AML-193 (cell line): ENCODE data around the gene E2F7.
A peak's percentile ranks its signal among the peaks of the same experiment; 100 is the strongest.

ENCODE experiments used
- DNase-seq, 2 experiments: peaks; one replicate each; lab custom pipeline; 2025; lab: John Stamatoyannopoulos, UW

E2F7 gene

GRCh38 chr12:77062846-77063461, 2.4 kb downstream of the E2F7 start:
- DNase-seq, result peak; percentile 17 to 23

- DNase-seq, result no peak
These were observed 3.0 kb downstream of the E2F7 start for GRCh38 chr12:77062396-77062795.

- DNase-seq, result no peak
These were observed 4.5 kb downstream of the E2F7 start for GRCh38 chr12:77060883-77061240.

GRCh38 chr12:77060136-77060882, 5.1 kb downstream of the E2F7 start:
- peak; percentile 82 to 86 for DNase-seq

GRCh38 chr12:77058740-77059139, 6.6 kb downstream of the E2F7 start:
- no peak for DNase-seq

GRCh38 chr12:77054851-77055250, 10.5 kb downstream of the E2F7 start:
- DNase-seq, result no peak

GRCh38 chr12:77053259-77053658, 12.1 kb downstream of the E2F7 start:
- no peak for DNase-seq

GRCh38 chr12:77049767-77050353, 15.5 kb downstream of the E2F7 start:
- DNase-seq, result peak; percentile 69 to 72

GRCh38 chr12:77047341-77048109, 17.8 kb downstream of the E2F7 start:
- DNase-seq, result no peak

- DNase-seq, result no peak
These were observed 18.9 kb downstream of the E2F7 start for GRCh38 chr12:77046468-77046867.

- DNase-seq, result no peak
These were observed 20.2 kb downstream of the E2F7 start for GRCh38 chr12:77045183-77045582.

GRCh38 chr12:77044721-77045120, 20.6 kb downstream of the E2F7 start:
- DNase-seq, result no peak

GRCh38 chr12:77042833-77043232, 22.5 kb downstream of the E2F7 start:
- DNase-seq, result no peak

- DNase-seq, result no peak
These were observed 25.1 kb downstream of the E2F7 start for GRCh38 chr12:77040231-77040630.

GRCh38 chr12:77035226-77035625, 30.1 kb downstream of the E2F7 start:
- no peak for DNase-seq

- DNase-seq, result no peak
These were observed 31.5 kb downstream of the E2F7 start for GRCh38 chr12:77033658-77034536.

GRCh38 chr12:77032406-77032805, 33.0 kb downstream of the E2F7 start:
- no peak for DNase-seq

GRCh38 chr12:77031745-77032144, 33.6 kb downstream of the E2F7 start:
- no peak for DNase-seq

GRCh38 chr12:77025782-77026314, 39.5 kb downstream of the E2F7 start:
- DNase-seq, result no peak

GRCh38 chr12:77023501-77023900, 41.9 kb downstream of the E2F7 start:
- DNase-seq, result no peak

GRCh38 chr12:77019920-77020319, 45.4 kb downstream of the E2F7 start:
- DNase-seq, result no peak
